CD4-positive, alpha-beta T cell (primary cell): ENCODE results near the gene STBD1. TPM values are rescaled to one million over a fixed set of nuclear protein-coding genes. Genes with fewer than 3 reads are reported as not detected.
"Not testable (repeated sequence)": the region's sequence is repeated elsewhere in the genome, so short reads cannot be mapped to it uniquely, and the experiment has no call there.

Source experiments
- ATAC-seq: fragments of 200-7000 bp; cut with Tn5 transposase; one replicate; pipeline ENCODE4 v1.10.0; 2022; ENCODE audit warnings: mild to moderate bottlenecking; ENCODE audit not compliant: poor library complexity
- CTCF ChIA-PET: fragments of 350-600 bp; sonication (Branson Sonifier 250); formaldehyde crosslinking; loops from one replicate; lab custom pipeline; 2021; ENCODE audit warnings: antibody characterized with exemption, inconsistent platforms; lab: Charles Lee
- POLR2A ChIA-PET: fragments of 350-600 bp; sonication (Branson Sonifier 250); formaldehyde crosslinking; loops from one replicate; lab custom pipeline; 2021; ENCODE audit warnings: antibody characterized with exemption, inconsistent platforms; lab: Charles Lee
- DNase-seq, 14 experiments: peaks; one replicate each; pipeline ENCODE4 v3.0.0-alpha.2; 2013 to 2020; ENCODE audit warnings: mixed read lengths in 2 of 14
- H3K27ac ChIP-seq, 2 donors: one replicate each; pipeline versions ENCODE4 v1.5.1 to v1.7.0; 2013; ENCODE audit warnings: low read length in 2 of 2, low read depth in 1 of 2, mild to moderate bottlenecking in 1 of 2
- H3K27me3 ChIP-seq, 2 experiments: 1 replicate in 1 of 2; 2 replicates in 1 of 2; pipeline versions ENCODE4 v1.6.1 to v1.7.0; 2013; ENCODE audit warnings: low read length in 2 of 2, control low read depth in 1 of 2, mild to moderate bottlenecking in 1 of 2, moderate library complexity in 1 of 2; ENCODE audit not compliant: insufficient read depth in 2 of 2, control insufficient read depth in 1 of 2
- H3K36me3 ChIP-seq: one replicate; pipeline ENCODE4 v1.6.1; 2013; ENCODE audit warnings: low read length, control low read depth; ENCODE audit not compliant: insufficient read depth
- H3K4me1 ChIP-seq: one replicate; pipeline ENCODE4 v1.6.1; 2013; ENCODE audit warnings: low read length, control low read depth; ENCODE audit not compliant: insufficient read depth
- H3K4me3 ChIP-seq: one replicate; pipeline ENCODE4 v1.5.1; 2013; ENCODE audit warnings: mild to moderate bottlenecking, low read length, moderate library complexity
- H3K9me3 ChIP-seq, 2 experiments: 1 replicate in 1 of 2; 2 replicates in 1 of 2; pipeline versions ENCODE4 v1.6.1 to v1.7.0; 2013; ENCODE audit warnings: low read length in 2 of 2, mild to moderate bottlenecking in 2 of 2, control low read depth in 1 of 2, moderate library complexity in 1 of 2; ENCODE audit not compliant: control insufficient read depth in 1 of 2, insufficient read depth in 1 of 2
- H3K27ac Mint-ChIP-seq: one replicate; pipeline ENCODE4 v1.8.0; 2020; ENCODE audit warnings: mixed read lengths
- H3K27me3 Mint-ChIP-seq: one replicate; pipeline ENCODE4 v1.8.0; 2021; ENCODE audit warnings: mixed read lengths
- H3K36me3 Mint-ChIP-seq: one replicate; pipeline ENCODE4 v1.8.0; 2021; ENCODE audit warnings: low read depth, mixed read lengths
- H3K4me1 Mint-ChIP-seq: one replicate; pipeline ENCODE4 v1.8.0; 2021; ENCODE audit warnings: low read depth, mixed read lengths
- H3K4me3 Mint-ChIP-seq: one replicate; pipeline ENCODE4 v1.8.0; 2020; ENCODE audit warnings: mild to moderate bottlenecking, mixed read lengths
- H3K9me3 Mint-ChIP-seq: one replicate; pipeline ENCODE4 v1.8.0; 2020; ENCODE audit warnings: mixed read lengths
- CTCF ChIP-seq: fragments of 200-600 bp; IDR thresholded peaks from one replicate; pipeline ENCODE4 v1.8.0; 2022; ENCODE audit warnings: antibody characterized with exemption, mild to moderate bottlenecking
- intact Hi-C, 2 experiments: fragments of 100-400 bp; cut with DNase I in 1 of 2; cut with micrococcal nuclease in 1 of 2; formaldehyde crosslinking; loops; one replicate each; pipeline versions ENCODE4 v1.15.1 to v1.9.0; 2023 to 2025; cut with DNase I, micrococcal nuclease
- total RNA-seq, 174 experiments: library from RNA in 2 of 174; stranded (reverse) in 2 of 174; gene quantifications; one replicate each; pipeline ENCODE4 v1.2.3 and lab custom pipeline; 2021 to 2026

The STBD1 gene
- total RNA-seq, 2 experiments from 2014 or later, result 0.11 TPM; not detected in 1

DNA sequence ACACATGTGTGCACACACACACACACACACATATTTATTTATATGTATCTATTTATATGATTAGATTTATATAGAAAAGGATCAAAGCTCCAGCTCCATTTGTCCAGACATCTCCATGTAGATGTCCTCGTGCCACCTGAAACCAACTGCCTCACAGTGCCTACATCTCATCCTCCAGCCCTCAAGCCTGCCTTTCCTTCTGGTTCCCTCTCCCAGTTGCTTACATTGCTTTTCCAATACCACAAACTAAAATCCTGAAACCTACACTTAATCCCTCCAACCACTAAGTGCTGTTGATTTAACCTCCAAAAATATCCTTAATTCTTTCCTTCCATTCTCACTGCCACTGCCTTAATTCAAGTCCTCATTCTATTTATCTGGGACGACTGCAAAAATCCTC lies 51.4 kb downstream of the STBD1 start:
- Mint-ChIP-seq H3K27ac (no peak overlapping the region), H3K36me3 (no peaks in the 10 kb centered on the region), H3K27me3 (peaks cover 12% of the 10 kb centered on the region), H3K9me3 (peaks cover 26% of the 10 kb centered on the region), H3K4me3 (no peak overlapping the region), H3K4me1 (peaks cover 16% of the 10 kb centered on the region)
- no peaks in the 10 kb centered on the region for H3K36me3 ChIP-seq
- peaks cover 5 to 8% of the 10 kb centered on the region in 2 experiments for H3K9me3 ChIP-seq
- no peaks in the 10 kb centered on the region for H3K27me3 ChIP-seq
- H3K4me3 ChIP-seq, result no peak overlapping the region
- intact Hi-C loops, result no loop called here
- DNase-seq, result no peak
- ATAC-seq, result no peak
- no peaks in the 10 kb centered on the region for H3K4me1 ChIP-seq
- no peak overlapping the region for H3K27ac ChIP-seq
- no peak for TF ChIP-seq CTCF
- POLR2A ChIA-PET, result no interaction called here
- CTCF ChIA-PET, result no interaction called here

DNA sequence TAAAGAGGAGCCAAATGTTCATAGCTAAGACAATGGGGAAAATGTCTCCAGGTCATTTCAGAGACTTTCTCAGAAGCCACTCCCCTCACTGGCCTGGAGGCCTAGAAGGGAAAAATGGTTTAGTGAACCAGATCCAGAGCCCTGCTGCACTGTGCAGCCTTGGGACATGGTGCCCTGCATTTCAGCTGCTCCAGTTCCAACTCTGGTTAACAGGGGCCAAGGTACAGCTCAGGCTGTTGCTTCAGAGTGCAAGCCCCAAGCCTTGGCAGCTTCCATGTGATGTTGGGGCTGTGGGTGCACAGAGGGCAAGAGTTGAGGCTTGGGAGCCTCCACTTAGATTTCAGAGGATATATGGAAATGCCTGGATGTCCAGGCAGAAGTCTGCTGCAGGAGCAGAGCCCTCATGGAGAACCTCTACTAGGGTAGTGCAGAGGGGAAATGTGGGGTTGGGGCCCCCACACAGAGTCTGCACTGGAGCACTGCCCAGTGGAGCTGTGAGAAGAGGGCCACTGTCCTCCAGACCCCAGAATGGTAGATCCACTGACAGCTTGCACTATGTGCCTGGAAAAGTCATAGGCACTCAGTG lies 53.4 kb downstream of the STBD1 start:
- DNase-seq, H3K4me1 ChIP-seq, H3K9me3 ChIP-seq, H3K27me3 Mint-ChIP-seq, H3K27me3 ChIP-seq, POLR2A ChIA-PET, intact Hi-C loops, ATAC-seq, H3K27ac ChIP-seq, H3K36me3 Mint-ChIP-seq, H3K36me3 ChIP-seq, H3K4me1 Mint-ChIP-seq, H3K4me3 ChIP-seq, CTCF ChIA-PET, H3K27ac Mint-ChIP-seq, H3K4me3 Mint-ChIP-seq: not testable (repeated sequence)
- H3K9me3 Mint-ChIP-seq, result peaks cover 26% of the 10 kb centered on the region

Other genes with a start within 250 kb of the STBD1 start
- not detected for gene ART3, start 232.0 kb upstream of the STBD1 start, total RNA-seq
- gene NUP54, start 158.3 kb upstream of the STBD1 start, total RNA-seq, result 100 to 1,000 TPM in 1 of 2 experiments, 10 to 100 TPM in 1; 94.1 to 108 TPM
- 10 to 100 TPM; 34.4 to 36.0 TPM for gene SCARB2, start 92.9 kb upstream of the STBD1 start, total RNA-seq
- under 1 TPM; 0.34 to 0.74 TPM for gene FAM47E, start 55.0 kb upstream of the STBD1 start, total RNA-seq
- gene CCDC158, start 114.4 kb downstream of the STBD1 start, total RNA-seq, result not detected
- not detected for gene SHROOM3, start 128.5 kb downstream of the STBD1 start, total RNA-seq